Esophagus muscularis mucosa (tissue), 4 donors: ENCODE results near the gene KRT78. TPM values are rescaled to one million over a fixed set of nuclear protein-coding genes. Genes with fewer than 3 reads are reported as not detected.

Experiments
- DNase-seq: peaks from one replicate; pipeline ENCODE4 v3.0.0-alpha.2; 2017; ENCODE audit errors: extremely low spot score
- H3K27ac ChIP-seq, 4 donors: fragments of 200-600 bp; sonication (generic); replicated peaks in 1 of 4; 1 replicate in 3 of 4; 2 replicates in 1 of 4; pipeline ENCODE4 v1.5.1; 2016 to 2019; ENCODE audit warnings: mild to moderate bottlenecking in 1 of 4
- H3K27me3 ChIP-seq, 4 donors: fragments of 200-600 bp; sonication (generic); one replicate each; pipeline versions ENCODE4 v1.5.1 to v1.6.0; 2016 to 2019
- H3K36me3 ChIP-seq, 4 donors: fragments of 200-600 bp; sonication (generic); one replicate each; pipeline ENCODE4 v1.5.1; 2016 to 2019
- H3K4me1 ChIP-seq, 4 donors: fragments of 200-600 bp; sonication (generic); one replicate each; pipeline ENCODE4 v1.5.1; 2016 to 2019
- H3K4me3 ChIP-seq, 4 donors: fragments of 200-600 bp; sonication (generic); 1 replicate in 2 of 4; 2 replicates in 2 of 4; pipeline ENCODE4 v1.5.1; 2016 to 2019; ENCODE audit warnings: mild to moderate bottlenecking in 4 of 4, moderate library complexity in 1 of 4
- H3K9me3 ChIP-seq, 4 donors: fragments of 200-600 bp; sonication (generic); 1 replicate in 3 of 4; 2 replicates in 1 of 4; pipeline ENCODE4 v1.5.1; 2016 to 2019
- CTCF ChIP-seq, 3 experiments: fragments of 200-600 bp in 2 of 3; fragments of 450-650 bp in 1 of 3; sonication (generic) in 2 of 3; IDR thresholded peaks; one replicate each; pipeline ENCODE4 v1.5.1; 2017 to 2019; ENCODE audit warnings: antibody characterized with exemption in 3 of 3, mild to moderate bottlenecking in 2 of 3, moderate library complexity in 1 of 3
- EP300 ChIP-seq: sonication (generic); formaldehyde crosslinking; IDR thresholded peaks from one replicate; pipeline ENCODE4 v1.6.1; 2017; ENCODE audit warnings: antibody characterized with exemption
- POLR2A ChIP-seq: fragments of 450-650 bp; IDR thresholded peaks from one replicate; pipeline ENCODE4 v1.6.1; 2017; ENCODE audit warnings: antibody characterized with exemption, moderate library complexity, mild to moderate bottlenecking, low read depth
- POLR2AphosphoS5 ChIP-seq, 2 donors: sonication (generic); formaldehyde crosslinking; IDR thresholded peaks; one replicate each; pipeline ENCODE4 v1.6.1; 2017; ENCODE audit warnings: antibody characterized with exemption in 2 of 2
- WGBS: methylation state at CpG from one replicate; pipeline ENCODE4 v1.1.5; 2018; 5-methylcytosine and 5-hydroxymethylcytosine counted together
- intact Hi-C: fragments of 100-400 bp; cut with DNase I; formaldehyde crosslinking; loops from one replicate; pipeline ENCODE4 v1.15.1; 2023
- total RNA-seq, 4 donors: library from RNA; depleted of rRNA; stranded (reverse); fragments of >200 nt; gene quantifications; one replicate each; pipeline versions ENCODE4 v1.1.0 to v1.2.1, GENCODE V29; 2016

The KRT78 gene
- total RNA-seq, 4 donors from 2014 or later: 0.33 to 2.1 (median 0.75) TPM; not detected in 1

GRCh38 chr12:52826611-52827498, 21.9 kb downstream of the KRT78 start:
- no peak overlapping the region for H3K4me3 ChIP-seq
- intact Hi-C loops: no loop called here
- H3K27me3 ChIP-seq: no peaks in the 10 kb centered on the region
- WGBS: 89% methylated on average over 11 of the region's 11 CpGs
- peaks cover 0 to 7% (median 4%) of the 10 kb centered on the region in 4 donors for H3K4me1 ChIP-seq
- TF ChIP-seq POLR2A (no peak), EP300 (no peak), CTCF (IDR thresholded peaks at IDR 0.05) (no peak), POLR2AphosphoS5 (IDR thresholded peaks at IDR 0.05) (no peak)
- no peak overlapping the region for H3K27ac ChIP-seq
- no peaks in the 10 kb centered on the region for H3K9me3 ChIP-seq
- DNase-seq: no peak
- H3K36me3 ChIP-seq: no peaks in the 10 kb centered on the region

- intact Hi-C loops: no loop called here
- Histone ChIP-seq H3K27ac (no peak overlapping the region), H3K27me3 (no peaks in the 10 kb centered on the region), H3K4me3 (no peak overlapping the region), H3K4me1 (peaks cover 0 to 8% (median 4%) of the 10 kb centered on the region in 4 donors), H3K9me3 (no peaks in the 10 kb centered on the region), H3K36me3 (no peaks in the 10 kb centered on the region)
- no peak for DNase-seq
- WGBS: 82% methylated on average over 4 of the region's 4 CpGs
- TF ChIP-seq CTCF (IDR thresholded peaks at IDR 0.05) (no peak), EP300 (no peak), POLR2AphosphoS5 (IDR thresholded peaks at IDR 0.05) (no peak), POLR2A (no peak)
Measured at GRCh38 chr12:52825961-52826360, 22.8 kb downstream of the KRT78 start.

- TF ChIP-seq CTCF (IDR thresholded peaks at IDR 0.05) (no peak), POLR2AphosphoS5 (IDR thresholded peaks at IDR 0.05) (no peak), POLR2A (no peak), EP300 (no peak)
- 89% methylated on average over 5 of the region's 5 CpGs for WGBS
Measured at GRCh38 chr12:52824741-52825410, 23.9 kb downstream of the KRT78 start.

GRCh38 chr12:52823761-52824450, 24.9 kb downstream of the KRT78 start:
- no peaks in the 10 kb centered on the region for H3K36me3 ChIP-seq
- 77% methylated on average over 2 of the region's 15 CpGs for WGBS
- H3K4me1 ChIP-seq: peaks cover 0 to 8% (median 4%) of the 10 kb centered on the region in 4 donors
- H3K27ac ChIP-seq: no peak overlapping the region
- no peak for TF ChIP-seq POLR2A
- no peak for TF ChIP-seq CTCF (IDR thresholded peaks at IDR 0.05)
- TF ChIP-seq POLR2AphosphoS5 (IDR thresholded peaks at IDR 0.05): no peak
- no peak for TF ChIP-seq EP300
- peaks cover 0 to 15% (median 0%) of the 10 kb centered on the region in 4 donors for H3K27me3 ChIP-seq
- no peak for DNase-seq
- no peak overlapping the region for H3K4me3 ChIP-seq
- H3K9me3 ChIP-seq: no peaks in the 10 kb centered on the region
- intact Hi-C loops: no loop called here

More at GRCh38 chr12:52824741-52825410, 23.9 kb downstream of the KRT78 start:
- intact Hi-C loops: no loop called here
- Histone ChIP-seq H3K36me3 (no peaks in the 10 kb centered on the region), H3K4me3 (no peak overlapping the region), H3K27me3 (peaks cover 0 to 7% (median 0%) of the 10 kb centered on the region in 4 donors), H3K9me3 (no peaks in the 10 kb centered on the region), H3K27ac (no peak overlapping the region), H3K4me1 (peaks cover 0 to 8% (median 4%) of the 10 kb centered on the region in 4 donors)
- DNase-seq: no peak
